GM18870 (cell line): ENCODE data around the gene CAPN5.

ENCODE experiments used
- ATAC-seq: cut with Tn5 transposase; IDR thresholded peaks from one replicate; pipeline ENCODE4 v1.9.1; 2021; ENCODE audit warnings: moderate library complexity; ENCODE audit not compliant: unreplicated experiment

Gene CAPN5

GRCh38 chr11:77114089-77114463 lies 47.3 kb downstream of the CAPN5 start:
- no peak for ATAC-seq

DNA sequence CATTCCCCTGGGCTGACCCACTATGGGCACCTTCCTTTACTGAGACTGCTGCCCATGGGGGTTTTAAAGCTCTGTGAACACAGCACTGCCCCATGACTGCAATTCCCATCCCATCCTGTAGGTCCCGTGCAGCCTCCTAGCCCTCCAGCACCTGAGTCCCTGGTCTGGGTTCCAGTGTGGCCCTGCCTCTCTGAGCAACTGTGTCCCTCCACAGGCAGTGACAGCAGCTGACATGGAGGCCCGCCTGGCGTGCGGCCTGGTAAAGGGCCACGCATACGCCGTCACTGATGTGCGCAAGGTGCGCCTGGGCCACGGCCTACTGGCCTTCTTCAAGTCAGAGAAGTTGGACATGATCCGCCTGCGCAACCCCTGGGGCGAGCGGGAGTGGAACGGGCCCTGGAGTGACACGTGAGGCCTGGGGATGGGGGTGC lies 48.4 kb downstream of the CAPN5 start:
- no peak for ATAC-seq

DNA sequence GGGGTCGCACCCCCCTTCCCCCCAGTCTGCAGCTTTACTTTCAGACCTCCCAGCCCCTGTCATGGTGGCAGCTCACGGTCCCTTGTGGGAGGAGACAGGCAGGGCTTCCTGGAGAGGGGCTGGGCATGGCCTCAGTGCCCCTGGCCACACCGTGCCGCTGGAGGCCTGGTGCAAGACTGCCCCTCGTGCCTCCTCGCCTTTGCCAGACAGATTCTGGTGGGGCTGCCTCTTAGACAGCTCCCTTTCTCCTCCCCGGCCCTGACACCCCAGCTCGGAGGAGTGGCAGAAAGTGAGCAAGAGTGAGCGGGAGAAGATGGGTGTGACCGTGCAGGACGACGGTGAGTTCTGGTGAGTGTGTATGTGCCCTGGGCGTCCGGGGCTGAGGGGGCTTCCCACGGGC lies 49.2 kb downstream of the CAPN5 start:
- ATAC-seq, result no peak

- ATAC-seq, result no peak
Measured at GRCh38 chr11:77117492-77117891, 50.7 kb downstream of the CAPN5 start.

GRCh38 chr11:77118086-77118485 lies 51.3 kb downstream of the CAPN5 start:
- ATAC-seq, result no peak

- no peak for ATAC-seq
Measured at GRCh38 chr11:77118971-77119370, 52.2 kb downstream of the CAPN5 start.

GRCh38 chr11:77119531-77119936 lies 52.8 kb downstream of the CAPN5 start:
- no peak for ATAC-seq

DNA sequence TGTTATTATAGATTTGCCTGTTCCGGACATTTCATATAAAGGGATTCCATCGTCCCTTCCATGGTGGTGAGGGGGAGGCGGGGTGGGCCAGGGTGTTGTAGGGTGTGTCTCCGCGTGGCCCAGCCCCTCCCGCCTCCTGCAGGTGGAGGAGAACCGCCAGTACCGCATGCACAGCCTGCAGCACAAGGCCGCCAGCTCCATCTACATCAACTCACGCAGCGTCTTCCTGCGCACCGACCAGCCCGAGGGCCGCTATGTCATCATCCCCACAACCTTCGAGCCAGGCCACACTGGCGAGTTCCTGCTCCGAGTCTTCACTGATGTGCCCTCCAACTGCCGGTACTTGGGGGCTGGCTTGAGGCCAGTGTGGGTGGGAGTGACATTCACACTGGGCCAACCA lies 53.8 kb downstream of the CAPN5 start:
- ATAC-seq, result no peak

- ATAC-seq, result no peak
Measured at GRCh38 chr11:77121096-77121640, 54.4 kb downstream of the CAPN5 start.

DNA sequence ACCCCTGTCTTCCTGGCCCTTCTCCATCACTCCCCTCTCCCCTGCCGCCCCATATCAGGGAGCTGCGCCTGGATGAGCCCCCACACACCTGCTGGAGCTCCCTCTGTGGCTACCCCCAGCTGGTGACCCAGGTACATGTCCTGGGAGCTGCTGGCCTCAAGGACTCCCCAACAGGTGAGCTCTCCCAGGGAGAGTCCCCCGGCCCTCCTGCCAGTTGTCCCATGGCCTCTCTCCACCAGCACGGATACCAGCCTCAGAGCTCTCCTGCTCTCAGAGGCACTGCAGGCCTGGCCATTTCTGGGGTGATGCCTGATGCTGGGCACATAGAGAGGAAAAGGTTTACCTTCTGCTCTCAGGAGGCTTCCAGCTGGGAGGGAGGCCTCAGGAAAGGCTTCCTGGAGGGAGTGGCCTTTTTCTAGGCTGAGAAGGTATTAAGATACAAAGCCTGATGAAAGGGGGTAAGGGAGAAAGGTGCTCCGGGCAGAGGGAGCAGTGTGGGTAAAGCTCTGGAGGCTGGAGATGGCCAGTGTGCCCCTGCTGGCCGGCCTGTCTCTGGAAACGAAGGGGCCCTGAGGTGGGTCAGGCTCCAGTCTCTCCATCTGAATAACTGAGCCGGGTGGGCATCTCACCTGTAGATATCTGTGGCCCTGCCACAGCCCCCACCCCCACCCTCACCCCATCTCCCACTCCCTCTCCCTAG lies 55.3 kb downstream of the CAPN5 start:
- ATAC-seq, result no peak

GRCh38 chr11:77122576-77123212 lies 55.9 kb downstream of the CAPN5 start:
- ATAC-seq, result no peak

DNA sequence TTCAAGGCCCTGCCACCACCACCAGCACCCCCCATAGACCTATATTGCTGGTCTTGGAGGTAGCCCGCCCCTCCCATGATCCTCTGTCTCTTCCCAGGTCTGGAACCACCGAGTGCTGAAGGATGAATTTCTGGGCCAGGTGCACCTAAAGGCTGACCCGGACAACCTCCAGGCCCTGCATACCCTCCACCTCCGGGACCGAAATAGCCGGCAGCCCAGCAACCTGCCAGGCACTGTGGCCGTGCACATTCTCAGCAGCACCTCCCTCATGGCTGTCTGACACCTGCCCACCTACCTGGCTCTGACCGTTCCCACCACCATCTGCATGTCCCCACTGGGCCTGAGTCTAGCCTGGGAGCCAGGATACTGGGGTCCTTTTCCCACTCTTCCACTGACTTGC lies 56.8 kb downstream of the CAPN5 start:
- ATAC-seq, result no peak

DNA sequence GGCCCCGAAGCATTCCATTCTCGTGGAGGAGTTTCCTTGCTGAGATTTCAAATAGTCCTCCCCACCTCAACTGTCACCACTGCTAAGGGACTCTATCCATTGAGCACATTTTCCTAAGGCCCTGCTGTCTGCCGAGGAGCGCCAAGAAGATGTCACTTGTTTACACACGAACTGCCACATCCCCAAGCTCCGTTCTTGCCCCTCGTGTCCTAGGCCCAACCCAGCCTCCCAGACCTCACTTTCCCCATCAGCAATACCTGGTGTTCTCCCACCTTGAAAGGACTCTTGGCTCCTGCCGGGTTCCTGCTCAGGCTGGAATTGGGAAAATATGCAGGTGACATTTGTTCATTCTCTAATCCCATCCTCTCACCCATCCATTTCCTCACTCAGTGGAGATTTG lies 57.3 kb downstream of the CAPN5 start:
- ATAC-seq, result no peak

GRCh38 chr11:77124488-77124887 lies 57.7 kb downstream of the CAPN5 start:
- ATAC-seq, result no peak

- no peak for ATAC-seq
Measured at GRCh38 chr11:77125191-77125590, 58.4 kb downstream of the CAPN5 start.

DNA sequence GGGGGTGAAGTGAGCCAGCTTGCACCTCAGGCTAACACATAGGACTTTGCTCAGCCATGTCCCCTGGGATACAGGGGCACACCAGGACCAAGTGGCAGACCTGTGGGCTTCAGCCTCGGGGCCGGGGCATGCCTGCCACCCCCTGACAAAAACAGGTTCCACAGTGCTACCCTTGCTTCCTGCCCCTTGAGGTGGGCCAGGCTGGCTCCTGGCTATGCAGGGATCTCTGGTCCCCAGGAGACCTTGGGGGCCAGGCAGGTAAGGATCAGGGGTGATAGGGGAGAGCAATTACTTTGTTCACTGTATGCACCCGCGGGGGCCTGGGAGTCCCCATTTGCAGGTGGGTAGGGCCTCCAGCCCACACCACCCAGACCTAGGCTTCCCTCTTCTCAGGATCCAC lies 58.9 kb downstream of the CAPN5 start:
- ATAC-seq, result no peak

GRCh38 chr11:77126156-77126775 lies 59.5 kb downstream of the CAPN5 start:
- no peak for ATAC-seq

DNA sequence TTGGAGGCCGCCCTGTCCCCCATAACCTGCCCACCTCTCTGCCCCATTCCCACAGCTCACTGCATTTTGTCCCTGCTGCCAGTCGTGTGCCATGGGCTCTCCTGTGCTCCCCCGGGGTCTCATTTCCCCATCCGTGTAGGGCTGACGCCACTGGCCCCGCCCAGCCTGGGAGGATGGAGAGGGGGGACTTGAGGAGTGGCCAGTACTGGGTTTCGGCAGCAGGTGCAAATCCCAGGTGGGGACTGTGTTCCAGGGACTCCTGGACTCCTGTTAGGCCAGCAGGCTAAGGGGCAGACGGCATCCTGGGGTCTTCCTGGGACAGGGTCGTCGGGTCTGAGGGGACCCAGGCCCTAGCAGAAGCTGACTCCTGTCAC lies 60.1 kb downstream of the CAPN5 start:
- no peak for ATAC-seq

GRCh38 chr11:77127235-77127911 lies 60.6 kb downstream of the CAPN5 start:
- ATAC-seq, result no peak

GRCh38 chr11:77127920-77128691 lies 61.3 kb downstream of the CAPN5 start, which contains the start of gene MYO7A:
Gene MYO7A, plus strand, starts transcription at chr11:77128246. Its CDS starts 2,389 bp downstream, at chr11:77130635.
- ATAC-seq, result no peak
